SK-MEL-5 (cell line): Measurements from ENCODE around the gene ARID4B. TPM values are rescaled to one million over a fixed set of nuclear protein-coding genes. Genes with fewer than 3 reads are reported as not detected.
"Not testable (repeated sequence)": the region's sequence is repeated elsewhere in the genome, so short reads cannot be mapped to it uniquely, and the experiment has no call there.

ENCODE experiments used
- DNase-seq: peaks from one replicate; pipeline ENCODE4 v3.0.0-alpha.2; 2016; ENCODE audit warnings: low read depth, low spot score
- in situ Hi-C: cut with HindIII; loops from 2 replicates; pipeline ENCODE4 v1.10.0; 2016; ENCODE audit warnings: low sequenced_read_pairs, high pct_unique_total_duplicates, low pct_unique_long_range_greater_than_20kb
- polyA plus RNA-seq, 2 experiments: library from polyadenylated mRNA; depleted of rRNA; stranded (reverse); fragments of >200 nt; gene quantifications; 2 replicates each; pipeline ENCODE4 v1.2.3, GENCODE V29; 2015
- total RNA-seq: library from RNA; depleted of rRNA; stranded (reverse); fragments of >200 nt; shearing (Covaris generic); gene quantifications from 2 replicates; pipeline ENCODE4 v1.2.3, GENCODE V29; 2014; rRNA removed

Gene ARID4B, protein sequence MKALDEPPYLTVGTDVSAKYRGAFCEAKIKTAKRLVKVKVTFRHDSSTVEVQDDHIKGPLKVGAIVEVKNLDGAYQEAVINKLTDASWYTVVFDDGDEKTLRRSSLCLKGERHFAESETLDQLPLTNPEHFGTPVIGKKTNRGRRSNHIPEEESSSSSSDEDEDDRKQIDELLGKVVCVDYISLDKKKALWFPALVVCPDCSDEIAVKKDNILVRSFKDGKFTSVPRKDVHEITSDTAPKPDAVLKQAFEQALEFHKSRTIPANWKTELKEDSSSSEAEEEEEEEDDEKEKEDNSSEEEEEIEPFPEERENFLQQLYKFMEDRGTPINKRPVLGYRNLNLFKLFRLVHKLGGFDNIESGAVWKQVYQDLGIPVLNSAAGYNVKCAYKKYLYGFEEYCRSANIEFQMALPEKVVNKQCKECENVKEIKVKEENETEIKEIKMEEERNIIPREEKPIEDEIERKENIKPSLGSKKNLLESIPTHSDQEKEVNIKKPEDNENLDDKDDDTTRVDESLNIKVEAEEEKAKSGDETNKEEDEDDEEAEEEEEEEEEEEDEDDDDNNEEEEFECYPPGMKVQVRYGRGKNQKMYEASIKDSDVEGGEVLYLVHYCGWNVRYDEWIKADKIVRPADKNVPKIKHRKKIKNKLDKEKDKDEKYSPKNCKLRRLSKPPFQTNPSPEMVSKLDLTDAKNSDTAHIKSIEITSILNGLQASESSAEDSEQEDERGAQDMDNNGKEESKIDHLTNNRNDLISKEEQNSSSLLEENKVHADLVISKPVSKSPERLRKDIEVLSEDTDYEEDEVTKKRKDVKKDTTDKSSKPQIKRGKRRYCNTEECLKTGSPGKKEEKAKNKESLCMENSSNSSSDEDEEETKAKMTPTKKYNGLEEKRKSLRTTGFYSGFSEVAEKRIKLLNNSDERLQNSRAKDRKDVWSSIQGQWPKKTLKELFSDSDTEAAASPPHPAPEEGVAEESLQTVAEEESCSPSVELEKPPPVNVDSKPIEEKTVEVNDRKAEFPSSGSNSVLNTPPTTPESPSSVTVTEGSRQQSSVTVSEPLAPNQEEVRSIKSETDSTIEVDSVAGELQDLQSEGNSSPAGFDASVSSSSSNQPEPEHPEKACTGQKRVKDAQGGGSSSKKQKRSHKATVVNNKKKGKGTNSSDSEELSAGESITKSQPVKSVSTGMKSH (N-terminal part only)
- total RNA-seq: 13.8 and 14.1 TPM in 2 replicates
- polyA plus RNA-seq (2015; cell fraction: cytosol; rRNA removed): 4.4 and 5.3 TPM in 2 replicates
- 19.7 and 33.3 TPM in 2 replicates for polyA plus RNA-seq (2015; cell fraction: nucleus; rRNA removed)

DNA sequence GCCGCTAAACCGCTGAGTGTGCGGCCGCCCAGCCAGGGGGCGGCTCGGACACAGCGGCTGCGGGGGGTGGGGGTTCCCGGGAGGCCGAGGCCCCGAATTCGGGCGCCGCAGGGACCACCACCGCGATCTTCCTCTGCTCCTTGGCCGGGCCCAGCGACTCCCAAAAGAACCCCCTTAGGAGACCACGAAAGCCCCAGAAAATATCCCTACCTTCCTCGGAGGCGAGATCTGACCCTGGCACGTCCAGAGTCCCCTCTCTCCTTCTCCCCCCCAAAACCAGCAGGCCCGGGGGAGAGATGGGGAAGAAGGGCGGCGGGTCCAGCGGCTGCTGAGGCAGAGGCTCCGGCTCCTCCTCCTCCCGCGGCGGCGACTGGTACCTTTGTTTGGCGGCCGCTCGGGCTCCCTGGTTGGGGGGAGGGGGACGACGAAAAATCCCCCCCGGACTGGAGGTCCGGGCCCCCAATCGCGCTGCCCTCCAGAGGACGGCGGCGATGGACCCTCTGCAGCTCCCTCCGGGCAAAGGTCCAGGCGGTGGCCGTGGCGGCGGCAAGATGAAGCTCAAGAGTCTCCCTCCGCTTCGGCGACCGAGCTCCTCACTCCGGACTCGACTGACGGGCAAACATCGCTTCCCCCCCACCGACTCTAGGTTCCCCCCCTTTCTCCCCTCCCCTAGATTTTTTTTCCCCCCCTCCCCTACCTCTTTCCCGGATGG lies at the start of gene ARID4B:
Gene ARID4B, minus strand, starts transcription at position 621 of the 712 bp plus-strand sequence. CDS start 1,260 bp downstream, outside the sequence.
- no peak for DNase-seq
- in situ Hi-C loops: no loop called here

DNA sequence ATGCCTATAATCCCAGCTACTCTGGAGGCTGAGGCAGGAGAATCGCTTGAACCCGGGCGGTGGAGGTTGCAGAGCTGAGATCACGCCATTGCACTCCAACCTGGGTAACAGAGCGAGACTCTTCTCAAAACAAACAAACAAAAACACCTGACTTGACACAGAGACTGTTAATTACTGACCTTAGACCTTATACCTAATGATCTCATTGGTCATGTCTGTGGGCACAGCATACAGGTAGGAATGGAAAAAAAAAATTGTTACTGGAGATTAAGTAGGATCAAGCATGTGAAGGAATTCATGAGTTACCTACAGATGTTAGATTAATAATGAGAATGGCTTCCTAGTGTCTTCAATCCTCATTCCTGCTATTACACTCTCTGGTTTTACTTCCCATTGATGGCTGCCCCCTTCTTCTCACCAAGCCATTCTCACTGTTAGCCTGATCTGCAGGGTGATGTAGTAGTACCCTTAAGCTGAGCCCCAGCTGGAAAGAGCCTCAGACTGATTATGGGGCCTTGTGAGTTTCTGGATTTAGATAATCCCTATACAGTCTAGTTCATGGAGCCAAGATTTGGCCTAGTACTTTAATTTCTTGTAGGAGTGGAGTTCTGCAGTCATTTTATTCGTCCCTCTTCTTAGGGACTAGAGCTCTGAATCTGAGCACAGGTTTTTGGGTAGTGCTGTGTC lies 48.1 kb upstream of the ARID4B start:
- no peak for DNase-seq
- in situ Hi-C loops: no loop called here

DNA sequence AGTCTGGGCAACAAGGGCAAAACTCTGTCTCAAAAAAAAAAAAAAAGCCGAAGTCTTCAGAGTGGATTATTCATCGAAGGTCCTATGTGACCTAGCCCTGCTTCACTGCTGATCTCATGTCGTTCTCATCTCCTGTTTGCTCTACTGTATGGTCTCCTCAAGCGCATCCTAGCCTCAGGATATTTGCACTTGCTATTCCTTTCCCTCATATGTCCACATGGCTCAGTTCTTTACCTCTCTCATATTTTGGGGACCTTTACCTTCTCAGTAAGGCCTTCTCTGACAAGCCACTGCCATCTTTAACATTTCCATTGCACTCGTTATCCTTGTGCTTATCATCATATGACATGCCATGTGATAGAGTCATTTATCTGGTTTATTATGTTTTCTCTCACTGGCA lies 41.8 kb upstream of the ARID4B start:
- in situ Hi-C loops: no loop called here

DNA sequence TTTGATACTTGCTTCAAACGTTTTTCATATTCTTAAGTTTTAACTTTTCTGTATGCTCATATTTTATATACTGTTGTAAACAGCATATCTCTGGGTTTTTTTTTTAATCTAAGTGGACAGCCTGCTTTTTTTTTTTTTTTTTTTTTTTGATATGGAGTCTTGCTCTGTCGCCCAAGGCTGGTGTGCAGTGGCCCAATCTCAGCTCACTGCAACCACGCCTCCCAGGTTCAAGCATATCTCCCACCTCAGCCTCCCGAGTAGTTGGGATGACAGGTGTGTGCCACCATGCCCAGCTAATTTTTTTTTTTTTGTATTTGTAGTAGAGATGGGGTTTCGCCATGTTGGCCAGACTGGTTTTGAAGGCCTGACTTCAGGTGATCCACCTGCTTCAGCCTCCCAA lies 40.4 kb upstream of the ARID4B start:
- no peak for DNase-seq
- in situ Hi-C loops: no loop called here

More for the DNA sequence above, 41.8 kb upstream of the ARID4B start:
- DNase-seq: no peak

DNA sequence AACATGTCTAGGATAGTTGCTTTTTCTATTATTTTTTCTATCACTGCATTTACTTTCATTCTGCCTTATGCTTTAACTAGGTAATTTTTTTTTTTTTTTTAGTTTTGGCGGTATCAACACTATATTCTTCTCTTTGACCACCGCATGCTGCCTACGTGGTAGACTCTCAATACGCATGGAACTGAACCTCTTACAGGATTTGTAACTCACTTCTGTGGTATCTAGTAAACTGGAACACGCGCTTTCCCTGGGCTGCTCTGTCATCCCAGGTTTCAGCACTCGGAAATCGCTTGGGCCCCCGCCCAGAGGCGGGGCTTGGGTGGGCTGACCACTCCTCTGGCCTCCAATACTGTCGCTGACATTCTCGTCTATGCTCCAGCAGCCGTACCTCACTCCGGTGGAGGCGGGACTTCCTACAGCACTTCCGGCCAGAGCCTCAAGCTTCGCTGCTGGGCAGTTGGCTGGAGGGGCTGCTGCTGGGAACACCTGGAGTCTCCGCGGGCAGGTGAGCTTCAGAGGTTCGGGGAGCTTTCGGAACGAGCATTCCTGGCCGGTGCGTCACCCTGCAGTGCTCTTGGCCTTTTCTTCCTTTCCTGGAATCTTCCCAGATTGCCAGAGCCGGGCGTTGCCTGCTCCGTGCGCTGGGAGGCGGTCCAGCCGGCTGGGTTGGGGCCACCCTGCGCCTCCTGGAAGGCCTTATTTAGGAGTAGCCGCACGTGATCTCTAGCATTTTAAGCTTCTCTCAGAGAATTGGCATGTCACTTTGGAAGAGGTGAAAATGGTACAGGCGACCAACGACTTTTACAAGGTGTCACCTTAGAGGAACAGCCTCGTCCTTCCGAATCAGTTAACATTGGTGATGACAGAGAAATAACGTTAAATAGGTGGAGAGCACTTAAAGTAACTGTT lies 39.3 kb upstream of the ARID4B start, which contains the start of gene TBCE:
Gene TBCE, plus strand, starts transcription at position 428 of the 909 bp plus-strand sequence. CDS start 12,623 bp downstream, outside the sequence.
- in situ Hi-C loops: no loop called here

DNA sequence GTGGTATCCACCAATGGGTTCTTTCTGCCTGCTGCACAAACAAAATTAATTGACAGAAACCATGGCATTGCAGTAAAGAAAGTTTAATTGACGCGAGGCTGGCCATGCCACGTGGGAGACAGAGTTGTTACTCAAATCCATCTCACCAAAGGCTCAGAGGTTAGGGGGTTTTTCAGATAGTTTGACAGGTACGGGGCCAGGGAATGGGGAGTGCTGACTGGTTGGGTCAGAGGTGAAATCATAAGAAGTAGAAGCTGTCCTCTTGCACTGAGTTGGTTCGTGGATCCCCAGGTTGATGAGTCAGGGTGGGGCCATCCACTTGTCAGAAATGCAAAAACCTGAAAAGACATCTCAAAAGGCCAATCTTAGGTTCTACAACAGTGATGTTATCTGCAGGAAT lies 38.3 kb upstream of the ARID4B start:
- in situ Hi-C loops: no loop called here
- no peak for DNase-seq

More for the DNA sequence above, 39.3 kb upstream of the ARID4B start, which contains the start of gene TBCE:
- peak; percentile 97 for DNase-seq

DNA sequence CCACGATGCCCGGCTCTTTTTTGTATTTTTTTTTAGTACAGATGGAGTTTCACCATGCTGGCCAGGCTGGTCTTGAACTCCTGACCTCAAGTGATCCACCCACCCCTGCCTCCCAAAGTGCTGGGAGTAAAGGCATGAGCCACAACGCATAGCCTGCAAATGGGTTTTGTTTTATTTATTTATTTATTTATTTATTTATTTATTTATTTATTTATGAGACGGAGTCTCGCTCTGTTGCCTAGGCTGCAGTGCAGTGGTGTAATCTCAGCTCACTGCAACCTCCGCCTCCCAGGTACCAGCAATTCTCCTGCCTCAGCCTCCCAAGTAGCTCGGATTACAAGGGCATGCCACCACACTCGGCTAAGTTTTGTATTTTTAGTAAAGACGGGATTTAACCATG lies 36.2 kb upstream of the ARID4B start:
- DNase-seq, in situ Hi-C loops: not testable (repeated sequence)

DNA sequence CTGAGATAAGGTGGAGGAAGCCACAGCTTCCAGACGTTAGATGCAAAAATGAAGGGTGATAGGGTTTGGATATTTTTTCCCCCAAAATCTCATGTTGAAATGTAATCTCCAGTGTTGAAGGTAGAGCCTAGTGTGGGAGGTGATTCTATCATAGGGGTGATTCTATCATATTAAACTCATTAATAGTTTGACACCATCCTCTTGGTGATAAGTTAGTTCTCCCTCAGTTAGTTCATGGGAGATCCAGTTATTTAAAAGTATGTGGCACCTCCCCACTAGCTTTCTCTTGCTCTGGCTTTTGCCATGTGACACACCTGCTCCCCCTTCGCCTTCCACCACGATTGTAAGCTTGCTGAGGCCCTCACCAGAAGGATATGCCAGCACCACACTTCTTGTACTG lies 30.9 kb upstream of the ARID4B start:
- DNase-seq: no peak
- in situ Hi-C loops: no loop called here

DNA sequence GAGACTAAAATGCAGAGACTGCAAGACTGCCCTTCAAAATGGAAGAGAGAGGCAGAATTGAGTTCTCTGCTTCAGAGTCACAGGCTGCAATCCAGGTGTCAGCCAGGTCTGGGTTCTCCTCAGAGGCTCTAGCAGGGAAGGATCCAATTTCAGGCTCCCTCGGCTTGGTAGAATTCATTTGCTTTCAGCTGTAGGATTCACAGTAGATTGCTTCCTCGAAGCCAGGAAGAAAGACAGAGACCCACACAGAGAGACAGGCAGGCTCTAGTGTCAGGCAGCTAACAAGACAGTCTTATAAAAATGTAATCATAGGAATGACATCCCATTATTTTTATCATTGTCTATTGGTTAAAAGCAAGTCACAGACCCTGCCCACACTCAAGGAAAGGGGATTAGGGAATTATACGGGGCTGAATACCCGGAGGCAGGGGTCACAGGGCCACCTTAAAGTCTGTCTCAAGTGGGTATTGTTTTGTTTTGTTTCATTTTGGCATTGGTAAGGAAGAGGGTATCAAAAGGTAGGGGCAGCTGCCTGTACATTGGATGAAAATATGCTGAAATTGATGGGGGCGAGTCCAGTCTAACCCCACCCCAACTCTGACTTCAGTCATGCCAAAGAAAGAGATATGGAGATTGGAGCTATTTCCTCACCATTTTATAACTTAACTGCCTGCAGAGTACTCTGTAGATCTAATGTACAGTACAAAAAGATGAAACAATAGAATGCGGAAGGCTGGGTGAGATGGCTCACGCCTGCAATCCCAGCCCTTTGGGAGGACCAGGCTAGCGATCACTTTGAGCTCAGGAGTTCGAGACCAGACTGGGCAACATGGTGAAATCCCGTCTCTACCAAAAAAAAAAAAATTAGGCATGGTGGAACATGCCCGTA lies 29.8 kb upstream of the ARID4B start:
- in situ Hi-C loops: no loop called here
- no peak for DNase-seq

DNA sequence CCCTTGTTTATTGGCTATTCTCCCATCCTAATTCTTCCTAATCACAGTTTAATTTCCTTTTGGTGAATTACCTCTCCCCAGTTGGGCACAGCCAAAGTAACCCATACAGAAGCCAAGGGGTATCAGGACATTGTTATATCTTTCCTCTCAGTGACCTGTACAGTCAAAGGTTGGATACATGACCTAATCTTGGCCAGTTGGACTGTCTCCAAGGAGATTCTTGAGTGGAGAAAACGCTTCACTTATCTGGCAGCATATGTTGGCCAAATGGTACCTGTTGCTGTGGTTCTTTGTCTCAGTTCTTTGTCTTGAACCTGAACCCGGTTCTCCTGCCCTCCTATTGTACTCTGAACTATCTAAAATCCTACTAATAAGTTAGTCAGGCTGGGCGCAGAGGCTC lies 23.9 kb upstream of the ARID4B start:
- DNase-seq: no peak
- in situ Hi-C loops: no loop called here

DNA sequence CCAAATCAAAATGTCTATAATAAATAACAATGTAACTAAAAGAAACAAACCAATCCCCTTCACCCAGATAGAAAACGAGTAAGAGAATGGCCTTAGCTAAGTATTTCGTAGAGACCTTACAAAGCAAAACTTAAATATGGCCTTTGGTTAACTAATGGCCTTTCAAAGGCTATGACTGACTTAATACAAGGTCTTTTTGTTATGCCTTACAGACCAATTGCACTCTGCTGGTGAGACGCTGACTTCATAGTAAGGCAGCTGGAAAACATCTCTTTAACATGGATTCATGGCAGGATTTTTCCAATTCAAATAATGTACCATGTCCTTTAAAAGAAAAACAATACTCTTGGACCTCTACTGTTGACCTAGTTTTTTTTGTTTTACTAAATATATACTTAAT lies 23.5 kb upstream of the ARID4B start:
- DNase-seq: peak; percentile 74
- in situ Hi-C loops: no loop called here

DNA sequence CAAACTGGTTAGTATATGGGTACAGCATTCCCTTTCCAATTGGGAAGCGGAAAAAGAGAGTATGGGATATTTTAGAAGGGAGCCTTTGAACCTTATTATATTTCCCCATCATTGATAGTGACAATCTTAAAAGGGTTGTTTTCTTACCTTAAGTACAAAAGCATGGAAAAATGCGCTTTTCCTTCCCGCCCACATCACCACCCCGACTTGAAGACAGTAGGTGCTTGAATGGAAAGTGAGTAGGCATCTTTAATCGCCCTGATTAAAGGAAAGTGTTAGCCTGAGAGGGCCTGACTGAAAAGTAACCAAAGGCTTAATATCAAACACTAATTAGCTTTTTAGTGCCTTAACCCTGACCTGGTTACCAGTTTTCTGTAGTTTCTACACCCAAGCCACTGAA lies 15.7 kb upstream of the ARID4B start:
- in situ Hi-C loops: no loop called here
- no peak for DNase-seq

DNA sequence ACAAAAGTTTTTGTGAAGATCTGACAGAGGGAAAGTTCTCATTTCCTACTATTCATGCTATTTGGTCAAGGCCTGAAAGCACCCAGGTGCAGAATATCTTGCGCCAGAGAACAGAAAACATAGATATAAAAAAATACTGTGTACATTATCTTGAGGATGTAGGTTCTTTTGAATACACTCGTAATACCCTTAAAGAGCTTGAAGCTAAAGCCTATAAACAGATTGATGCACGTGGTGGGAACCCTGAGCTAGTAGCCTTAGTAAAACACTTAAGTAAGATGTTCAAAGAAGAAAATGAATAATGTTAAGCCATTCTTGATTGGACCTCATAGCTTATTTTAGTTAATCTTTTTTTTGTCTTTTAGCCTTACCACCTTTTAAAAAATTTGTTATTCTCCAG lies 14.5 kb upstream of the ARID4B start:
- in situ Hi-C loops: no loop called here
- no peak for DNase-seq

DNA sequence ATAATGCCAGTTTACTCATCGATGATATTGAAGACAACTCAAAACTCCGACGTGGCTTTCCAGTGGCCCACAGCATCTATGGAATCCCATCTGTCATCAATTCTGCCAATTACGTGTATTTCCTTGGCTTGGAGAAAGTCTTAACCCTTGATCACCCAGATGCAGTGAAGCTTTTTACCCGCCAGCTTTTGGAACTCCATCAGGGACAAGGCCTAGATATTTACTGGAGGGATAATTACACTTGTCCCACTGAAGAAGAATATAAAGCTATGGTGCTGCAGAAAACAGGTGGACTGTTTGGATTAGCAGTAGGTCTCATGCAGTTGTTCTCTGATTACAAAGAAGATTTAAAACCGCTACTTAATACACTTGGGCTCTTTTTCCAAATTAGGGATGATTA lies 14.1 kb upstream of the ARID4B start:
- no peak for DNase-seq
- in situ Hi-C loops: no loop called here

DNA sequence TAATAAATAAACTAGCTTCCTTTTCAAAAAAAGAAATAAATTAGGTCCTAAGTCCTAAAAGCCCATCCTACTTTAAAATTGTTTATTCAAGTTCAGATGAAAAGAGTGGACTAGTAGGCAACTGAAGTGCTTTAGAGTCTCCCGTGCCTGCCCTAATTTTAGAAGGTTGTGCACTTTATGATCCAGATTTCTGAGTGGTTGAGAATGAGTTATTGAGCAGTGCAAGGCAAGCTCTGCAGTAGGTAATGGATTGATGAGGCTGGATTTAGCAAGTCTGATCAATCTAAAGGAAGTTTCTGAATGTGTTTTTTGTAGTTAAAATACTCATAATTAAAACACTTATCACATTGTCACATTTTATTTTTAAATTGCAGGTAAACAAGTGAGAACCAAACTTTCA lies 13.4 kb upstream of the ARID4B start:
- in situ Hi-C loops: no loop called here
- no peak for DNase-seq
